ENCODE measurements around the gene BTBD19.

BTBD19 gene

DNA sequence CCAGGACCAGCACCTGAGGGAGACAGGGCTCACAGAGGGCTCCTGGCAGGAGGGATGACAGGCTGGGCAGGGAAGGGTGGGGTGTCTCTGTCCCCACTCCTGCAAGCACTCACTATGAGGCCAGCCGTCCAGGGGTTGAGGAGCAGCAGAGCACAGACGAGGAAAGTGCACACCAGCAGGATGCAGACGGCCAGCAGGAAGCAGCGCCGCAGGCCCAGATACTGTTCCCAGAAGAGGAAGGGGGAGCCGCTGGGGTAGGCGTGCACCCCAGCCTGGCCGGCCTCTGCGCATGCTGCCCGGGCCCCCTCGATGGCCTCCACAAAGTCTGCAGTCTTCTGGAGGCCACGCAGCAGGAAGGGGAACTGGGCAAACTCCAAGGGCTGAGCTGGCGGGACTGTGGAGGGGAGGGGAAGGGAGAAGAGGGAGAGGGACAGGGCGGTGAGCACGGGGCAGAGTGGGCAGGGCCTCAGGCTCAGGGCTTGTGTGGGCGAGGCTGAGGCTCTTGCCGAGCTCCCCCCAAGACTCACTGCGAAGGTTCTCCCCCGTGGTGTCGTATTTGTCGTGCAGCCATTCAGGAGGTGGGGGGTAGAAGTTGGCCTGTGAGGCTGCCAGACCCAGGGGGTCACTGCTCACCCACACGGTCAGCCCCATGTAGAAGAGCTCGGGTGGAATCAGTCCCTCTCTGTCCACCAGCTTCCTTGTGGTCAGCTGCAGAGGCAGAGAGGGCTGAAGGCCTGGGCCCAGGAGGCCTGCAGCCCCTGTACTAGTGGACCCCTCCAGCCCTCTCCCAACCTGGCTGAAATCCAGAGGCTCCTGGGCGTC lies 18.3 kb downstream of the BTBD19 start:
- no peak for TF ChIP-seq ZBTB7A (IDR thresholded peaks at IDR 0.05; ENCODE audit: low read depth)

DNA sequence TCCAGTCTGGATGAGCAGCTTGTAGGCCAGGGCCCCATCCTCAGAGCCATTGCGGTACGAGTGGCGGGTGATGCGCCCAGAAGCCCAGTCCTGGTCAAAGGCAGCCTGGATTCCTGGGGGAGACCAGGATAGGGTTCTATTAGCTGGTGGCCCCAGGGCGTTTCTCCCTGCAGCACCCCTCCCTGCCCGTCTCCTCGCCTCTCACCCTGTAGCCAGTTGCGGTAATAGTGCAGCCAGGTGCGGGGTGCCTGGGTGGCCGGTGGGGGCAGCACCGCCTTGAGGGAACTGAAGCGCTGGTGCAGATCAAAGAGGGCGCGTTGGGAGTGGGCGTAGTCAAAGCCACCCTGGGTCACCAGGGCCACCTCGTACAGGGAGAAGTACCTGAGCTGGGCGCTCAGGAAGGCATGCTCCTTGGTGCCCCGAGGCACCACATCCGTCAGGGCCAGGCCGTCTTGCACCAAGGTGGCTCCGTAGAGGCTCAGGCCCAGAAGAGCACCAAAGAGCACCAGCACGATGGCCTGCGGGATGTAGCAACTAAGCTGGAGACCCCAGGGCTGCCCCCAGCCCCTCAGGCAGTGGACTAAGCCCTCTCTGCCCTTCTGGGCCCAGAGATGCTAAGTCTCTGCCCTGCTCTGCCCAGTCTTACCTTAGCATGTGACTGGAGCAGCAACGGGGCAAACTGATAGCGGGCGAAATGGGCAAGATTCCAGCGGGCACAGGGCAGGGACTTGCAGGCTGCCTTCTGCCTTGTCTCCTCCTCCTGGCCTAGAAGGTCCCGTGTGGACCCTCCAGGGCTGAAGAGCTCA lies 19.1 kb downstream of the BTBD19 start:
- no peak for TF ChIP-seq NFIC (IDR thresholded peaks at IDR 0.05)

DNA sequence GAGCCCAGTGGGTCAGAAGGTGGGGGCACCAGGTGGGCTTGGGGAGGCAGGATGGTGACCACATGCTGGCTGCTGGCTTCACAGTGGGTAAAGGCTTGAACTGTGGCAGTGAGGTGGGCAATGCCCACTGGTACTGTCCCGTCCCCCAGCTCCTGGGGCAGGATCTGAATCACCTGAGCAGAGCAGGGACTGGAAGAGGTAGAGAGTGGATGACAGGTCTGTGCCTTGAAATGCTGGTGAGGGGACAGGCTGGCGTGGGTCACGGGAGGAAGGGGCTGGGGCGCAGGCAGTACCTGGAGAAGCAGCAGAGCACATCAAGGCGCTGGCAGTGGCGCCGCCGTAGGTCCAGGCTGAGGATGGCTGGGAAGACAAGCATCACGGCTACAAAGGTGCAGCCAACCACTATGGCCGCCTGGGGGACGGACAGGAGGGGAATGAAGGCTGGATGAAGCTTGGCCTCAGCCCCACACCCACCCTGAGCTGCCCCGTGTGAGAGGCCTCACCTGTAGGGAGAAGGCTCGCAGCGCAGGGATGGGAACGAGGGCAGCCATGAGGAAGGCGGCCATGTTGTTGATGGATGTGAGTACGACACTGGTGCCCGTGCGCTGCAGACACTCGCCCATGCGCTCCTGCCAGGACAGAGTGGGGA lies 19.8 kb downstream of the BTBD19 start:
- no peak for TF ChIP-seq TCF12 (IDR thresholded peaks at IDR 0.05; ENCODE audit: low read depth)
- no peak for TF ChIP-seq CREB1 (IDR thresholded peaks at IDR 0.05; ENCODE audit: low read depth)
- TF ChIP-seq RAD21 (IDR thresholded peaks at IDR 0.05; ENCODE audit: low read depth): no peak
- TF ChIP-seq, protein P1, sequence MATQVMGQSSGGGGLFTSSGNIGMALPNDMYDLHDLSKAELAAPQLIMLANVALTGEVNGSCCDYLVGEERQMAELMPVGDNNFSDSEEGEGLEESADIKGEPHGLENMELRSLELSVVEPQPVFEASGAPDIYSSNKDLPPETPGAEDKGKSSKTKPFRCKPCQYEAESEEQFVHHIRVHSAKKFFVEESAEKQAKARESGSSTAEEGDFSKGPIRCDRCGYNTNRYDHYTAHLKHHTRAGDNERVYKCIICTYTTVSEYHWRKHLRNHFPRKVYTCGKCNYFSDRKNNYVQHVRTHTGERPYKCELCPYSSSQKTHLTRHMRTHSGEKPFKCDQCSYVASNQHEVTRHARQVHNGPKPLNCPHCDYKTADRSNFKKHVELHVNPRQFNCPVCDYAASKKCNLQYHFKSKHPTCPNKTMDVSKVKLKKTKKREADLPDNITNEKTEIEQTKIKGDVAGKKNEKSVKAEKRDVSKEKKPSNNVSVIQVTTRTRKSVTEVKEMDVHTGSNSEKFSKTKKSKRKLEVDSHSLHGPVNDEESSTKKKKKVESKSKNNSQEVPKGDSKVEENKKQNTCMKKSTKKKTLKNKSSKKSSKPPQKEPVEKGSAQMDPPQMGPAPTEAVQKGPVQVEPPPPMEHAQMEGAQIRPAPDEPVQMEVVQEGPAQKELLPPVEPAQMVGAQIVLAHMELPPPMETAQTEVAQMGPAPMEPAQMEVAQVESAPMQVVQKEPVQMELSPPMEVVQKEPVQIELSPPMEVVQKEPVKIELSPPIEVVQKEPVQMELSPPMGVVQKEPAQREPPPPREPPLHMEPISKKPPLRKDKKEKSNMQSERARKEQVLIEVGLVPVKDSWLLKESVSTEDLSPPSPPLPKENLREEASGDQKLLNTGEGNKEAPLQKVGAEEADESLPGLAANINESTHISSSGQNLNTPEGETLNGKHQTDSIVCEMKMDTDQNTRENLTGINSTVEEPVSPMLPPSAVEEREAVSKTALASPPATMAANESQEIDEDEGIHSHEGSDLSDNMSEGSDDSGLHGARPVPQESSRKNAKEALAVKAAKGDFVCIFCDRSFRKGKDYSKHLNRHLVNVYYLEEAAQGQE (IDR thresholded peaks at IDR 0.05; ENCODE audit: low read depth): no peak
- no peak for TF ChIP-seq YY1 (IDR thresholded peaks at IDR 0.05; ENCODE audit: low read depth)
- no peak for TF ChIP-seq EGR1 (IDR thresholded peaks at IDR 0.05)
- no peak for TF ChIP-seq EP300 (IDR thresholded peaks at IDR 0.05; ENCODE audit: borderline replicate concordance)
- TF ChIP-seq CEBPB (IDR thresholded peaks at IDR 0.05): no peak
- no peak for TF ChIP-seq TAF1 (IDR thresholded peaks at IDR 0.05; ENCODE audit: low read depth)
- TF ChIP-seq ZBTB7A (IDR thresholded peaks at IDR 0.05; ENCODE audit: low read depth): no peak
- no peak for TF ChIP-seq TEAD4 (IDR thresholded peaks at IDR 0.05)
- TF ChIP-seq, protein P2, sequence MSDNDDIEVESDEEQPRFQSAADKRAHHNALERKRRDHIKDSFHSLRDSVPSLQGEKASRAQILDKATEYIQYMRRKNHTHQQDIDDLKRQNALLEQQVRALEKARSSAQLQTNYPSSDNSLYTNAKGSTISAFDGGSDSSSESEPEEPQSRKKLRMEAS (IDR thresholded peaks at IDR 0.05): no peak
- no peak for TF ChIP-seq NFIC (IDR thresholded peaks at IDR 0.05)

DNA sequence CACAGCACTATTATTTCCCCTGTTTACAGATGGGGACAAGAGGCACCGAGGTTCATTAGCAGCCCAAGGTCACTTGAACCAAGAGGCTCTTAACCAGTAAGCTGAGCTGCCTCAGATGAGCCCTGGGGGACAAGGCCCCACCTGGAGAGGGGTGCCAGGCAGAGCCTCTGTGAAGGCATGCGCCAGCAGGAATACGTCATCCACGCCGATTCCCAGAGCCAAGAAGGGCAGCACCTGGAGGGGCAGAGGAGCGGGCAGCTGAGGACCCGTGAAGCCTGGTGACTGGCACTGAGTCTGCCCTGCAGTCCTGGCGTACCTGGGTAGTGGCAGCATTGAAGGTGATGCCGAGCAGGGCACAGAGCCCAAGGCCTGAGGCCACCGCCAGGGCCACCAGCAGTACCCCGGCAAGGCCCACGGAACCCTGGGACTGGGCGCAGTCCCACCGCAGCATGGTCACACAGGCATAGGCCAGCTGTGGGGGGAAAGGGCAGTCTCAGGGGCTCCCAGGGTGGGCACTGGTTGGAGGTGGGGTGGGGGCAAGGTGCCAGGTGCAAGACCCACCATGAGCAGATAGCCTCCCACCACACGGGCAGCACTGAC lies 20.6 kb downstream of the BTBD19 start:
- TF ChIP-seq NFIC (IDR thresholded peaks at IDR 0.05) (no peak), TAF1 (IDR thresholded peaks at IDR 0.05; ENCODE audit: low read depth) (no peak), ZBTB7A (IDR thresholded peaks at IDR 0.05; ENCODE audit: low read depth) (no peak), YY1 (IDR thresholded peaks at IDR 0.05; ENCODE audit: low read depth) (no peak), CEBPB (IDR thresholded peaks at IDR 0.05) (no peak), RAD21 (IDR thresholded peaks at IDR 0.05; ENCODE audit: low read depth) (no peak), EGR1 (IDR thresholded peaks at IDR 0.05) (no peak), CREB1 (IDR thresholded peaks at IDR 0.05; ENCODE audit: low read depth) (no peak), FOXM1 (IDR thresholded peaks at IDR 0.05; ENCODE audit: borderline replicate concordance, low read depth) (no peak), TEAD4 (IDR thresholded peaks at IDR 0.05) (no peak), TCF12 (IDR thresholded peaks at IDR 0.05; ENCODE audit: low read depth) (no peak), EP300 (IDR thresholded peaks at IDR 0.05; ENCODE audit: borderline replicate concordance) (no peak)
- TF ChIP-seq, protein P2 (IDR thresholded peaks at IDR 0.05): no peak
- TF ChIP-seq, protein P1 (IDR thresholded peaks at IDR 0.05; ENCODE audit: low read depth): no peak
- TF ChIP-seq, protein P3, sequence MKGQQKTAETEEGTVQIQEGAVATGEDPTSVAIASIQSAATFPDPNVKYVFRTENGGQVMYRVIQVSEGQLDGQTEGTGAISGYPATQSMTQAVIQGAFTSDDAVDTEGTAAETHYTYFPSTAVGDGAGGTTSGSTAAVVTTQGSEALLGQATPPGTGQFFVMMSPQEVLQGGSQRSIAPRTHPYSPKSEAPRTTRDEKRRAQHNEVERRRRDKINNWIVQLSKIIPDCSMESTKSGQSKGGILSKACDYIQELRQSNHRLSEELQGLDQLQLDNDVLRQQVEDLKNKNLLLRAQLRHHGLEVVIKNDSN (IDR thresholded peaks at IDR 0.05): no peak

DNA sequence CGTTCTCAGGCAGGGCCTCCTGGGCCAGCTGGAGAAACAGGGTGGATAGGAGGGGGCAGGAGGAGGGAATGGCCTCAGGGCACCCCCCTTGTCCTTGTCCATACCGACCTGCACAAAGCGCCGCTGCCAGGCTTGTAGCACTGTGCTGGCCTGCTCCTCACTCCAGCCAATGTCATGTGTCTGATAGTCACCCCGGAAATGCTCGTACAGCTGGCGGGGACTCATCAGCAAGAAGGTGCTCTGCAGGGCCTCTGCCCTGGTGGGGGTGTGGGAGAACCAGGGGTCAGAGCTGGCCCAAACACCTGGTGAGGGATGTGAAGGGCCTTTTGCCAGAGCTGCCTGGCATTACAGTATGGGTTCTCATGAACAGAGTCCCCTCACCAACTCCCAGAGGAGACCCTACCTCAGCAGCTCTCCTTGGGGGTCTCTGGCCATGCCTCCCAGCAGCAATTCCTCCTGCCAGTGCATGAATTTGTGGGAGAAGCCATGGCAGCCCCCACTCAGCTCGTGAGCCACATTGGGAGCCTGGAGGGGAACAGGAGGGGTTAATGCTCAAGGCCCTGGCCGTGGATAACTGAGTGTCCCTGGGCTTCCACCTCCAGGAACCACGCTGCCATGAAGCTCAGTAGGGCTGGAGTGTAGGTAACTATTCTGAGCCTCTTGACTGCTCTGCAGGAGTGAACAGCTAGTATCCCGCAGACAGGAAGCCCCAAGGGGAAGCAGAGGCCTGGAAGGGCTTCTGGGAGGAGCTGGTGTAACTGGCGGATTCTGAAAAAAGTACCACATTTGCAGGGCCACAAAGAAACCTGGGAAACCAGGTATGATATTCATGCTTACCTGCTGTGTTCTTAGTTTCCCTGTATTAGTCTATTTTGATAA lies 21.4 kb downstream of the BTBD19 start:
- TF ChIP-seq RAD21 (IDR thresholded peaks at IDR 0.05; ENCODE audit: low read depth) (no peak), CREB1 (IDR thresholded peaks at IDR 0.05; ENCODE audit: low read depth) (no peak), TCF12 (IDR thresholded peaks at IDR 0.05; ENCODE audit: low read depth) (no peak), NFIC (IDR thresholded peaks at IDR 0.05) (no peak), TEAD4 (IDR thresholded peaks at IDR 0.05) (no peak), TAF1 (IDR thresholded peaks at IDR 0.05; ENCODE audit: low read depth) (no peak), CEBPB (IDR thresholded peaks at IDR 0.05) (no peak), EP300 (IDR thresholded peaks at IDR 0.05; ENCODE audit: borderline replicate concordance) (no peak)
- TF ChIP-seq, protein P1 (IDR thresholded peaks at IDR 0.05; ENCODE audit: low read depth): no peak
- TF ChIP-seq, protein P2 (IDR thresholded peaks at IDR 0.05): no peak
- TF ChIP-seq, protein P3 (IDR thresholded peaks at IDR 0.05): no peak
